VCaP (cell line): ENCODE measurements around the gene C3orf85.

ENCODE experiments used
- H3K27ac ChIP-seq: fragments of 450-650 bp; 2 replicates; pipeline ENCODE4 v1.5.1; 2017
- CTCF ChIP-seq: fragments of 450-650 bp; conservative IDR thresholded peaks from 2 replicates; pipeline ENCODE4 v1.5.1; 2017; ENCODE audit warnings: mild to moderate bottlenecking, moderate library complexity

The C3orf85 gene

GRCh38 chr3:109149078-109149477 lies 12.6 kb downstream of the C3orf85 start:
- TF ChIP-seq CTCF, result no peak
- no peak overlapping the region for H3K27ac ChIP-seq

DNA sequence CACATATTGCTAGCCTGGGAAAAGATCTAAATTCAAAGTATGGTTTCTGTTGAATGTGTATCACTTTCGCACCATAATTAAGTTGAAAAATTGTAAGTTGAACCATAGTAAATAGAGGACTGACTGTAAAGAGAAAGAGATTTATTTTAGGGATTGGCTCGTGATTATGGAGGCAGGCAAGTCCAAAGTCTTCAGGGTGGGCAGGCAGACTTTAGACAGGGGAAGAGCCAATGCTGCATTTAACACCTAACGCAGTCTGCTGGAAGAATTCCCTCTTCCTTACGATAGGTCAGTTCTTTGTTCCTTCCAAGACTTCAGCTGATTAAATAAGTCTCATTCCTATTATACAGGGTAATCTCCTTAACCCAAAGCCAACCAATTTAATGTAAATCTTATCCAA lies 15.8 kb downstream of the C3orf85 start:
- no peak for TF ChIP-seq CTCF

DNA sequence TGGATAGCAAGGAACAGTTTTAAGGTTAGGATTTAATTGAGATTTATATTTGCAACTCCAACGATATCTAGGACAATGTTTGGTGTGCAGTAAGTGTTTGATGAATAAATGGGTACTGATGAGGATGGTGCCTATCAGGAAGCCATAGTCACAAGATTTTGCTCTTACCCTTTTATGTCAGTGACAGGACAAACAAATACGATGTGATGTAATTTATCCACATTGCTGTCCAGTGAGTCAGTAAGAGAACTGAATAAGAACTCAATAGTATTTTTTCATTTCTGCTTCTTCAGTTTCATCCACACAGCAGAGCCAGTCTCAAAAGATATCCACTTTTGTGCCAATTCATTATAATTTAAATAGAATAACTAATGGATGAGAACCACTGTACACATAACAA lies 18.5 kb downstream of the C3orf85 start:
- no peak for TF ChIP-seq CTCF
- no peak overlapping the region for H3K27ac ChIP-seq

More for the DNA sequence above, 15.8 kb downstream of the C3orf85 start:
- no peak overlapping the region for H3K27ac ChIP-seq

GRCh38 chr3:109155828-109156227 lies 19.3 kb downstream of the C3orf85 start:
- TF ChIP-seq CTCF, result no peak
- H3K27ac ChIP-seq, result no peak overlapping the region

DNA sequence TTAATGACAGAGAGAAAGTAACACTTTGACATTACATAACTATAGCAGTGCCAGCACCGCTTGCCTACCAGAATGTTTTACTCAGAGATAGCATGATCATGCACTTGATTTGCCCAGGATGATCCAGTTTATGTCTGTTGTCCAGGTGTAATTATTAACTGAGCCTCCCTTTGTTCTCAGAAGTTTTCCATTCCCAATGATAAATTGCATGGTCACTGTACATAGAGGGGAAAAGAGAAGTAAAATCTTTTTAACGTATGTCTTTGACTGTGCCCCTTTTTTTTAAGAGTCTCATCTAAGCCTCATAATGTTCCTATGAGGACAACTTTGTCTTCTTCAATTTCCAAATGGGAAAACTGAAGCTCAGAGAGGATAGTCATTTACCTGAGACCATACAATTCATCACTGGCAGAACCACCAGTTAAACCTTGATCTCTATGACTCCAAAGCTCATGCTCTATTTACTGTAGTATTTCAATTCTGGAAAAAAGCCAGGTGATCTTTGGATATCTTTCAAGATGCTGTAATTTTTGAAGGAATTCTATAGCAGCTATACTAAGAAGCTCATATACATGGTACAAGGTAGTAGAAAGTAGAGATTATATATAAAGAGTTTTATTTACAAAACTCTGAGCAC lies 25.1 kb downstream of the C3orf85 start:
- no peak overlapping the region for H3K27ac ChIP-seq

GRCh38 chr3:109165905-109166304 lies 29.4 kb downstream of the C3orf85 start:
- no peak for TF ChIP-seq CTCF
- no peak overlapping the region for H3K27ac ChIP-seq

More for the DNA sequence above, 25.1 kb downstream of the C3orf85 start:
- TF ChIP-seq CTCF, result no peak

GRCh38 chr3:109171479-109171878 lies 35.0 kb downstream of the C3orf85 start:
- TF ChIP-seq CTCF, result no peak
- no peak overlapping the region for H3K27ac ChIP-seq
